Tibial nerve (tissue), 4 donors: ENCODE measurements around the gene EBNA1BP2.

Experiments used
- CTCF ChIP-seq, 5 experiments: fragments of 200-600 bp in 3 of 5; fragments of 450-650 bp in 2 of 5; sonication (generic) in 3 of 5; IDR thresholded peaks; one replicate each; pipeline ENCODE4 v1.5.1; 2016 to 2019; ENCODE audit warnings: antibody characterized with exemption in 5 of 5, mild to moderate bottlenecking in 3 of 5, moderate library complexity in 2 of 5
- EP300 ChIP-seq, 2 donors: sonication (generic); formaldehyde crosslinking; IDR thresholded peaks; one replicate each; pipeline ENCODE4 v1.6.1; 2017; ENCODE audit warnings: antibody characterized with exemption in 2 of 2, mild to moderate bottlenecking in 1 of 2
- POLR2A ChIP-seq, 2 donors: fragments of 450-650 bp; IDR thresholded peaks; one replicate each; pipeline ENCODE4 v1.6.1; 2017; ENCODE audit warnings: antibody characterized with exemption in 2 of 2, mild to moderate bottlenecking in 2 of 2, moderate library complexity in 2 of 2

DNA sequence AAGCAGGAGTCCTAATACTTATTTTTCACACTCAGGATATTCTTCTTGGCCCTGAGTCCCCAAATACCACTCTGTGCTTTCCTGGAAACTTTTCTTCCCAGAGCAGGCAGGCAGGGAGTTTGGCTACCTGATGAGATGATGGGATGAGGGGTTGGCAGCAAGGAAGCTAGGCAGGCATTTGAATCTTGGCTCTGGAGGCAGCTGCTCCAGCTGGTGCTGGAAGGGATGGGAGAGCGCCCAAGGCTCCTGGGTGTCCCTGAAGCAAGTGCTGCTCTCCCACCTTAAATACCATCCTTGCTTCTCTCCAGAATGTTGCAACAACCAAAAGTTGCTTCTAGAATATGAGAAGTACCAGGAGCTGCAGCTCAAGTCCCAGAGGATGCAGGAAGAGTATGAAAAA, 49.7 kb upstream of the EBNA1BP2 start:
- TF ChIP-seq CTCF (IDR thresholded peaks at IDR 0.05) (no peak), POLR2A (IDR thresholded peaks at IDR 0.05) (no peak), EP300 (IDR thresholded peaks at IDR 0.05) (no peak)
